Astrocyte (in vitro differentiated cells and primary cell): ENCODE measurements around the gene ATP5PF. TPM values are rescaled to one million over a fixed set of nuclear protein-coding genes. Genes with fewer than 3 reads are reported as not detected.

Source experiments
- DNase-seq: peaks from one replicate; pipeline ENCODE4 v3.0.0-alpha.2; 2010; ENCODE audit warnings: low read depth
- FAIRE-seq: peaks from 2 replicates; lab custom pipeline; 2011; peaks lifted over from hg19 to GRCh38; lab: Jason Lieb, UNC
- H2AFZ ChIP-seq: 2 replicates; pipeline ENCODE4 v1.6.0; 2012; ENCODE audit warnings: low read depth, low read length, inconsistent platforms
- H3K27ac ChIP-seq: 2 replicates; pipeline ENCODE4 v1.5.1; 2011; ENCODE audit warnings: low read depth, low read length, inconsistent platforms
- H3K27me3 ChIP-seq: 2 replicates; pipeline ENCODE4 v1.6.0; 2011; ENCODE audit warnings: low read length, inconsistent platforms; ENCODE audit not compliant: insufficient read depth
- H3K36me3 ChIP-seq: 2 replicates; pipeline ENCODE4 v1.5.1; 2011; ENCODE audit warnings: low read length, inconsistent platforms; ENCODE audit not compliant: insufficient read depth
- H3K4me1 ChIP-seq: 2 replicates; pipeline ENCODE4 v1.5.1; 2011; ENCODE audit warnings: low read length, inconsistent platforms; ENCODE audit not compliant: insufficient read depth
- H3K4me2 ChIP-seq: 2 replicates; pipeline ENCODE4 v1.6.0; 2012; ENCODE audit warnings: low read length, inconsistent platforms
- H3K4me3 ChIP-seq: 2 replicates; pipeline ENCODE4 v1.5.1; 2011; ENCODE audit warnings: low read depth, mild to moderate bottlenecking, low read length, inconsistent platforms; ENCODE audit not compliant: insufficient read depth
- H3K79me2 ChIP-seq: 2 replicates; pipeline ENCODE4 v1.6.0; 2012; ENCODE audit warnings: mild to moderate bottlenecking, low read length, inconsistent platforms; ENCODE audit not compliant: insufficient read depth
- H3K9ac ChIP-seq: 2 replicates; pipeline ENCODE4 v1.6.0; 2012; ENCODE audit warnings: mild to moderate bottlenecking, low read length, inconsistent platforms
- H3K9me3 ChIP-seq: 2 replicates; pipeline ENCODE4 v1.5.1; 2012; ENCODE audit warnings: low read depth, mild to moderate bottlenecking, low read length, inconsistent platforms; ENCODE audit not compliant: insufficient read depth
- H4K20me1 ChIP-seq: 2 replicates; pipeline ENCODE4 v1.6.0; 2012; ENCODE audit warnings: low read length, inconsistent platforms; ENCODE audit not compliant: insufficient read depth
- H3K27ac Mint-ChIP-seq: one replicate; pipeline ENCODE4 v1.8.0; 2021; ENCODE audit warnings: mild to moderate bottlenecking, mixed read lengths; ENCODE audit not compliant: unreplicated experiment
- H3K27me3 Mint-ChIP-seq: one replicate; pipeline ENCODE4 v1.8.0; 2021; ENCODE audit warnings: low read depth, mixed read lengths; ENCODE audit not compliant: unreplicated experiment
- H3K36me3 Mint-ChIP-seq: one replicate; pipeline ENCODE4 v1.8.0; 2021; ENCODE audit warnings: low read depth, mixed read lengths; ENCODE audit not compliant: unreplicated experiment
- H3K4me1 Mint-ChIP-seq: one replicate; pipeline ENCODE4 v1.8.0; 2021; ENCODE audit warnings: low read depth, mixed read lengths; ENCODE audit not compliant: unreplicated experiment
- H3K4me3 Mint-ChIP-seq: one replicate; pipeline ENCODE4 v1.8.0; 2021; ENCODE audit warnings: mild to moderate bottlenecking, moderate library complexity, mixed read lengths; ENCODE audit not compliant: unreplicated experiment
- H3K9me3 Mint-ChIP-seq: one replicate; pipeline ENCODE4 v1.8.0; 2021; ENCODE audit warnings: mild to moderate bottlenecking, mixed read lengths; ENCODE audit not compliant: unreplicated experiment
- EZH2 ChIP-seq: IDR thresholded peaks from 2 replicates; pipeline ENCODE4 v1.6.1; 2012; ENCODE audit warnings: mild to moderate bottlenecking, low read length, inconsistent platforms; ENCODE audit not compliant: insufficient read depth
- total RNA-seq: library from RNA; stranded (reverse); gene quantifications from 2 replicates; pipeline ENCODE4 v1.2.1, GENCODE V29; 2021
- TF ChIP-seq, protein P1 (sequence below): IDR thresholded peaks from 2 replicates; pipeline ENCODE4 v1.5.1; 2011; ENCODE audit warnings: low read depth, mild to moderate bottlenecking, inconsistent platforms, low read length, moderate library complexity; ENCODE audit not compliant: insufficient read depth

ATP5PF gene
- total RNA-seq, 1 donor from 2014 or later, result 139 TPM

DNA sequence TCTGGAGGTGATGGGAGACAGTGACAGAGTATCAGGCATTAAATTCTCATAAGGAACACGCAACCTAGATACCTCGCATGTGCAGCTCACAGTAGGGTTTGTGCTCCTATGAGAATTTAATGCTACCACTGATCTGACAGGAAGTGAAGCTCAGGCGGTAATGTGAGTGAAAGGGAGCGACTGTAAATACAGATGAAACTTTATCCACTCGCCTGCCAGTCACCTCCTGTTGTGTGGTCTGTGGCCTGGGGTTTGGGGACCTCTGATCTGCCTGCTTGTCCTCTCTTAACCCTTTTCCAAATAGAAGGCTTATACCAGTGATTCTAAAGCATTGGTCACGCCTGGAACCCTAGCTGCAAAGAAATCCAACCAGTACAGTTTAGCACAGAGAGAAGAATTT is 15.4 kb upstream of the ATP5PF start:
- Histone ChIP-seq H2AFZ (no peak overlapping the region), H3K79me2 (no peaks in the 10 kb centered on the region), H3K27ac (no peak overlapping the region), H3K4me3 (no peak overlapping the region), H3K9me3 (no peaks in the 10 kb centered on the region), H3K27me3 (no peaks in the 10 kb centered on the region), H4K20me1 (no peaks in the 10 kb centered on the region), H3K36me3 (peaks cover 16% of the 10 kb centered on the region), H3K4me1 (no peaks in the 10 kb centered on the region), H3K4me2 (no peak overlapping the region), H3K9ac (no peak overlapping the region)
- Mint-ChIP-seq H3K27ac (no peak overlapping the region), H3K36me3 (no peaks in the 10 kb centered on the region), H3K4me1 (no peaks in the 10 kb centered on the region), H3K27me3 (no peaks in the 10 kb centered on the region), H3K9me3 (no peaks in the 10 kb centered on the region), H3K4me3 (no peak overlapping the region)
- FAIRE-seq, result no peak
- TF ChIP-seq EZH2, result no peak
- TF ChIP-seq, protein P1, sequence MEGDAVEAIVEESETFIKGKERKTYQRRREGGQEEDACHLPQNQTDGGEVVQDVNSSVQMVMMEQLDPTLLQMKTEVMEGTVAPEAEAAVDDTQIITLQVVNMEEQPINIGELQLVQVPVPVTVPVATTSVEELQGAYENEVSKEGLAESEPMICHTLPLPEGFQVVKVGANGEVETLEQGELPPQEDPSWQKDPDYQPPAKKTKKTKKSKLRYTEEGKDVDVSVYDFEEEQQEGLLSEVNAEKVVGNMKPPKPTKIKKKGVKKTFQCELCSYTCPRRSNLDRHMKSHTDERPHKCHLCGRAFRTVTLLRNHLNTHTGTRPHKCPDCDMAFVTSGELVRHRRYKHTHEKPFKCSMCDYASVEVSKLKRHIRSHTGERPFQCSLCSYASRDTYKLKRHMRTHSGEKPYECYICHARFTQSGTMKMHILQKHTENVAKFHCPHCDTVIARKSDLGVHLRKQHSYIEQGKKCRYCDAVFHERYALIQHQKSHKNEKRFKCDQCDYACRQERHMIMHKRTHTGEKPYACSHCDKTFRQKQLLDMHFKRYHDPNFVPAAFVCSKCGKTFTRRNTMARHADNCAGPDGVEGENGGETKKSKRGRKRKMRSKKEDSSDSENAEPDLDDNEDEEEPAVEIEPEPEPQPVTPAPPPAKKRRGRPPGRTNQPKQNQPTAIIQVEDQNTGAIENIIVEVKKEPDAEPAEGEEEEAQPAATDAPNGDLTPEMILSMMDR, result no peak
- no peak for DNase-seq

DNA sequence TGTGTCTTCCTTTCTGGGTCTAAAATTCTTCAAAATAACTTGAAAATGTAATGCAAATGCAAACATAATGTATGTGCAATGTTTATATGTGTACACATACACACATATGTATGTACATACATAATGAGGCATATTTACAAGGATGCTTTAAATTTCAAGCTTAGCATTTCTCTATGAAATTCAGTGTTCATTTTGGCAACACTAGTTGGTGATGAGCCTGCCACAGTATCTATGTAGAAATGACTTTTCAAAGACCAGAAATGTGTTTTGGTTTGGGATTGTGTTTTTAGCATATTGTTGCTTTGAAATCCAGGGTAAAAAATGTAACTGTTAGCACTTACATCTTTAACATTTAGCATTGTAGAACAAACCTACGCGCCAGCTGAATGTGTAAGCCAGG is 10.2 kb upstream of the ATP5PF start:
- no peaks in the 10 kb centered on the region for H3K27me3 Mint-ChIP-seq
- Histone ChIP-seq H2AFZ (no peak overlapping the region), H3K4me2 (no peak overlapping the region), H3K9ac (no peak overlapping the region), H3K4me1 (no peaks in the 10 kb centered on the region), H3K4me3 (no peak overlapping the region), H4K20me1 (peaks cover 4% of the 10 kb centered on the region), H3K36me3 (peaks cover 6% of the 10 kb centered on the region), H3K27ac (no peak overlapping the region), H3K27me3 (no peaks in the 10 kb centered on the region), H3K9me3 (no peaks in the 10 kb centered on the region), H3K79me2 (peaks cover 9% of the 10 kb centered on the region)
- DNase-seq (no peak), FAIRE-seq (no peak)
- H3K36me3 Mint-ChIP-seq, result no peaks in the 10 kb centered on the region
- no peak overlapping the region for H3K4me3 Mint-ChIP-seq
- TF ChIP-seq, protein P1, result no peak
- H3K27ac Mint-ChIP-seq, result no peak overlapping the region
- H3K4me1 Mint-ChIP-seq, result no peaks in the 10 kb centered on the region
- no peaks in the 10 kb centered on the region for H3K9me3 Mint-ChIP-seq

DNA sequence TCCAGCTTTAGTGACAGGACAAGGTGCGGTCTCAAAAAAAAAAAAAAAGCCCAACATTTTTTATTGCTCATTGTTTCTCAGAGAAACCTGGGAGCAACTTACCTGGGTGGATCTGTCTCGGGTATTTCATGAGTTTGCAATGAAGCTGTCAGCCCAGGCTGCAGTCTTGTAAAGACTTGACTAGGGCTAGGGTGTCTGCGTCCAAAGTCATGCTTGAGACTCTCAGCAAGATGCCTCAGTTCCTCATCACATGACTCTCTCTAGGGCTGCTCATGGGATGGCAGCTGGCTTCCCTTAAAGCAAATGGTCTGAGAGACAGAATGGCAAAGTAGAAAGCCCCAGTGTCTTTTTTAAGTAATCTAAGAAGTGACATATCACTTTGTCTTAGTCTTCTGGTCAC is 8.2 kb upstream of the ATP5PF start:
- Mint-ChIP-seq H3K4me3 (no peak overlapping the region), H3K9me3 (no peaks in the 10 kb centered on the region), H3K27ac (no peak overlapping the region), H3K27me3 (no peaks in the 10 kb centered on the region), H3K36me3 (no peaks in the 10 kb centered on the region), H3K4me1 (no peaks in the 10 kb centered on the region)
- H3K79me2 ChIP-seq, result peaks cover 29% of the 10 kb centered on the region
- H3K9me3 ChIP-seq, result no peaks in the 10 kb centered on the region
- H3K9ac ChIP-seq, result no peak overlapping the region
- FAIRE-seq (no peak), DNase-seq (no peak)
- H3K4me3 ChIP-seq, result no peak overlapping the region
- peaks cover 10% of the 10 kb centered on the region for H4K20me1 ChIP-seq
- H2AFZ ChIP-seq, result no peak overlapping the region
- no peaks in the 10 kb centered on the region for H3K27me3 ChIP-seq
- H3K27ac ChIP-seq, result no peak overlapping the region
- H3K4me2 ChIP-seq, result no peak overlapping the region
- H3K36me3 ChIP-seq, result no peaks in the 10 kb centered on the region
- TF ChIP-seq, protein P1, result no peak
- TF ChIP-seq EZH2, result no peak
- H3K4me1 ChIP-seq, result no peaks in the 10 kb centered on the region
